Neuronal stem cell (in vitro differentiated cells): ENCODE data around the gene SVIP.
A peak's percentile ranks its signal among the peaks of the same experiment; 100 is the strongest.

Experiments used
- DNase-seq: peaks from one replicate; pipeline ENCODE4 v3.0.0-alpha.2; 2013; ENCODE audit warnings: low spot score
- H2AFZ ChIP-seq: one replicate; pipeline ENCODE4 v1.6.1; 2013; ENCODE audit warnings: mild to moderate bottlenecking, low read length, inconsistent platforms
- H2AK5ac ChIP-seq: 2 replicates; pipeline ENCODE4 v1.6.1; 2013; ENCODE audit warnings: low read depth, mild to moderate bottlenecking, inconsistent platforms, low read length, moderate library complexity, mixed read lengths
- H2BK120ac ChIP-seq: 2 replicates; pipeline ENCODE4 v1.6.1; 2013; ENCODE audit warnings: low read depth, mild to moderate bottlenecking, inconsistent platforms, low read length, moderate library complexity, mixed read lengths
- H2BK12ac ChIP-seq: one replicate; pipeline ENCODE4 v1.6.1; 2013; ENCODE audit warnings: low read length, inconsistent platforms
- H2BK15ac ChIP-seq: 2 replicates; pipeline ENCODE4 v1.6.1; 2013; ENCODE audit warnings: mild to moderate bottlenecking, low read length, inconsistent platforms, mixed read lengths
- H2BK5ac ChIP-seq: one replicate; pipeline ENCODE4 v1.6.1; 2013; ENCODE audit warnings: inconsistent platforms, mild to moderate bottlenecking, low read length, moderate library complexity
- H3K14ac ChIP-seq: one replicate; pipeline ENCODE4 v1.6.1; 2013; ENCODE audit warnings: low read length, inconsistent platforms
- H3K18ac ChIP-seq: 2 replicates; pipeline ENCODE4 v1.6.1; 2013; ENCODE audit warnings: low read length, inconsistent platforms
- H3K23ac ChIP-seq: 2 replicates; pipeline ENCODE4 v1.6.1; 2013; ENCODE audit warnings: low read depth, mild to moderate bottlenecking, mixed read lengths, low read length, inconsistent platforms; ENCODE audit not compliant: poor library complexity
- H3K27ac ChIP-seq: replicated peaks from 3 replicates; pipeline ENCODE4 v1.5.1; 2013; ENCODE audit warnings: low read length, inconsistent platforms
- H3K27me3 ChIP-seq, 3 experiments: 2 replicates each; pipeline ENCODE4 v1.6.1; 2013; ENCODE audit warnings: low read length in 3 of 3, mild to moderate bottlenecking in 2 of 3, inconsistent platforms in 1 of 3, low read depth in 1 of 3, mixed read lengths in 1 of 3, moderate library complexity in 1 of 3; ENCODE audit not compliant: control insufficient read depth in 3 of 3, insufficient read depth in 3 of 3
- H3K36me3 ChIP-seq, 2 donors: replicated peaks in 1 of 2; 2 replicates each; pipeline ENCODE4 v1.6.1; 2013; ENCODE audit warnings: low read length in 2 of 2; ENCODE audit not compliant: control insufficient read depth in 2 of 2, insufficient read depth in 2 of 2
- H3K4ac ChIP-seq: 2 replicates; pipeline ENCODE4 v1.6.1; 2013; ENCODE audit warnings: inconsistent platforms, mild to moderate bottlenecking, low read length, moderate library complexity
- H3K4me1 ChIP-seq, 2 donors: 1 replicate in 1 of 2; 2 replicates in 1 of 2; pipeline ENCODE4 v1.6.1; 2013; ENCODE audit warnings: low read length in 2 of 2, low read depth in 1 of 2; ENCODE audit not compliant: control insufficient read depth in 2 of 2, insufficient read depth in 1 of 2
- H3K4me2 ChIP-seq: one replicate; pipeline ENCODE4 v1.6.1; 2013; ENCODE audit warnings: mild to moderate bottlenecking, low read length, inconsistent platforms; ENCODE audit not compliant: insufficient read depth, poor library complexity, severe bottlenecking
- H3K4me3 ChIP-seq, 2 donors: 2 replicates each; pipeline ENCODE4 v1.5.1; 2013; ENCODE audit warnings: low read length in 2 of 2, mild to moderate bottlenecking in 2 of 2, inconsistent platforms in 1 of 2, moderate library complexity in 1 of 2
- H3K79me1 ChIP-seq: one replicate; pipeline ENCODE4 v1.6.1; 2013; ENCODE audit warnings: low read depth, mild to moderate bottlenecking, inconsistent platforms, low read length, moderate library complexity
- H3K9ac ChIP-seq: one replicate; pipeline ENCODE4 v1.6.1; 2013; ENCODE audit warnings: mild to moderate bottlenecking, low read depth, low read length, inconsistent platforms; ENCODE audit not compliant: poor library complexity
- H3K9me3 ChIP-seq, 2 donors: replicated peaks in 1 of 2; 2 replicates each; pipeline versions ENCODE3 to v1.6.1; 2013; ENCODE audit warnings: low read length in 2 of 2, mild to moderate bottlenecking in 2 of 2, inconsistent platforms in 1 of 2, low read depth in 1 of 2, mixed read lengths in 1 of 2, moderate library complexity in 1 of 2; ENCODE audit not compliant: control insufficient read depth in 2 of 2, insufficient read depth in 1 of 2
- H4K8ac ChIP-seq: one replicate; pipeline ENCODE4 v1.6.1; 2013; ENCODE audit warnings: low read depth, mild to moderate bottlenecking, inconsistent platforms, low read length, moderate library complexity
- H4K91ac ChIP-seq: one replicate; pipeline ENCODE4 v1.6.1; 2013; ENCODE audit warnings: low read length, low read depth, mild to moderate bottlenecking, inconsistent platforms; ENCODE audit not compliant: poor library complexity
- WGBS, 2 donors: extraction: QIAGEN DNeasy Blood & Tissue Kit; methylation state at CpG; one replicate each; pipeline ENCODE4 v1.1.7; 2013; ENCODE audit warnings: missing lambda C conversion rate in 2 of 2, mixed read lengths in 1 of 2; ENCODE audit not compliant: insufficient read length in 2 of 2, insufficient replicate concordance in 1 of 2; ENCODE audit errors: extremely low coverage in 2 of 2; 5-methylcytosine and 5-hydroxymethylcytosine counted together

The SVIP gene

DNA sequence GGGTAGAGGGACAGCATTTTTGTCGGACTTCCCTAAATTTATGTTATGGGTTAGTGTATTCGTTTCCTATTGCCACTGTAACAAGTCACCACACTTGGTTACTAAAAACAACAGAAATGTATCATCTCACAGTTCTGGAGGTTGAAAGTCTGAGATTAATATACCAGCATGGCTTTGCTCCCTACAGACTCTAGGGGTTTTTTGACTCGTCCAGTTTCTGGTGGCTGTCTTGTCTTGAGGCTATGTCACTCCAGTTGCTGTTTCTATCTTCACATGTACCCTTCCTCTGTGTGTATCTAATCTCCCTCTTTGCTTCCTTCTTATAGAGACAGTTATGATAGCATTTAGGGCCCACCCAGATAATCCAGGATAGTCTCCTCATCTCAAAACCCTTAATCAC lies 39.7 kb upstream of the SVIP start:
- no peak overlapping the region for H2BK5ac ChIP-seq
- no peak overlapping the region for H4K8ac ChIP-seq
- H3K79me1 ChIP-seq, result no peaks in the 10 kb centered on the region
- no peak overlapping the region for H3K23ac ChIP-seq
- no peaks in the 10 kb centered on the region for H3K36me3 ChIP-seq
- no peak overlapping the region for H3K9ac ChIP-seq
- no peak overlapping the region for H3K4me3 ChIP-seq
- no peak overlapping the region for H3K27ac ChIP-seq
- H3K18ac ChIP-seq, result no peak overlapping the region
- no peak overlapping the region for H2BK15ac ChIP-seq
- peaks cover 0 to 1% of the 10 kb centered on the region in 2 donors for H3K9me3 ChIP-seq
- no peak overlapping the region for H2AFZ ChIP-seq
- H3K4me1 ChIP-seq, result no peaks in the 10 kb centered on the region
- no peaks in the 10 kb centered on the region for H3K27me3 ChIP-seq
- no peak overlapping the region for H2BK120ac ChIP-seq
- no peak overlapping the region for H3K4ac ChIP-seq
- no peak overlapping the region for H4K91ac ChIP-seq
- H3K14ac ChIP-seq, result no peak overlapping the region
- no CpG with 5 or more reads among the region's 3 CpGs for WGBS, 2 donors
- no peak overlapping the region for H3K4me2 ChIP-seq
- no peak overlapping the region for H2BK12ac ChIP-seq
- no peak for DNase-seq
- no peak overlapping the region for H2AK5ac ChIP-seq

DNA sequence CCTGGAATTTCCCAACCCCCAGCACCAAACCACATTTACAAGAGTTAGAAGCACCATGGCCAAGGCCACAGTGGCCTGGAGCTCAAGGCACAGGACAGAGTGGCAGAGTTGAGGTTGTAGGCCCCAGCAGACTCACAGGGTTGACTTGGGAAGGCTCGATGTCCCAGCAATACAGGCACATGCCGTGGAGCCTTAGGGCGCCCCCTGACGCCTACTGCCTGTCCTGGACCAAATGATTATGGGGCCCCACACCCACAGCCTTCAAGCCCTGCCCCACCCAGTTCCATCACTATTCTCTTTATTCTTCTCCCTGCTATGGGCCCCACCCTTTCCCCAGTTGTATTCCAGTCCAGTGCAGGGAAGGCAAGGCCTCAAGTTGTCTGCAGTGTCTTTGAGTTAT lies 30.6 kb upstream of the SVIP start, which contains the start of gene CCDC179:
TSS of gene CCDC179 (minus strand) at position 234 of the 400 bp plus-strand sequence. CDS start at position 181, 53 bp downstream.
- DNase-seq, result no peak
- Histone ChIP-seq H3K27ac (no peak within 1 kb of the TSS), H2AFZ (no peak within 1 kb of the TSS), H3K4me1 (no peaks in the 10 kb centered on the region), H3K23ac (no peak within 1 kb of the TSS), H3K4me3 (no peak within 1 kb of the TSS), H3K79me1 (no peaks in the 10 kb centered on the region), H3K9ac (no peak within 1 kb of the TSS), H3K27me3 (no peaks in the 10 kb centered on the region), H3K4me2 (no peak within 1 kb of the TSS), H4K8ac (no peak within 1 kb of the TSS), H2BK5ac (no peak within 1 kb of the TSS), H2BK120ac (no peak within 1 kb of the TSS), H2BK15ac (no peak within 1 kb of the TSS), H3K18ac (peak within 1 kb of the TSS; percentile 16), H3K9me3 (no peaks in the 10 kb centered on the region), H2BK12ac (no peak within 1 kb of the TSS), H3K14ac (no peak within 1 kb of the TSS), H3K36me3 (no peaks in the 10 kb centered on the region), H2AK5ac (no peak within 1 kb of the TSS), H4K91ac (no peak within 1 kb of the TSS), H3K4ac (no peak within 1 kb of the TSS)
- WGBS, 2 donors, result no CpG with 5 or more reads among the region's 4 CpGs

GRCh38 chr11:22859756-22860155 lies 30.2 kb upstream of the SVIP start:
- Histone ChIP-seq H3K14ac (no peak overlapping the region), H3K9me3 (no peaks in the 10 kb centered on the region), H2BK120ac (no peak overlapping the region), H3K4me2 (no peak overlapping the region), H3K27me3 (no peaks in the 10 kb centered on the region), H3K4me3 (no peak overlapping the region), H3K27ac (no peak overlapping the region), H4K8ac (no peak overlapping the region), H2AK5ac (no peak overlapping the region), H4K91ac (no peak overlapping the region), H2BK5ac (no peak overlapping the region), H3K18ac (no peak overlapping the region), H3K36me3 (no peaks in the 10 kb centered on the region), H3K4me1 (no peaks in the 10 kb centered on the region), H2AFZ (no peak overlapping the region), H3K4ac (no peak overlapping the region), H3K79me1 (no peaks in the 10 kb centered on the region), H2BK15ac (no peak overlapping the region), H3K23ac (no peak overlapping the region), H3K9ac (no peak overlapping the region), H2BK12ac (no peak overlapping the region)
- WGBS, 2 donors, result no CpG with 5 or more reads among the region's 6 CpGs
- DNase-seq, result no peak

GRCh38 chr11:22851477-22851876 lies 21.9 kb upstream of the SVIP start:
- H2BK15ac ChIP-seq, result no peak overlapping the region
- no peak overlapping the region for H4K91ac ChIP-seq
- H3K4ac ChIP-seq, result no peak overlapping the region
- no peaks in the 10 kb centered on the region for H3K79me1 ChIP-seq
- DNase-seq, result no peak
- H3K36me3 ChIP-seq, result no peaks in the 10 kb centered on the region
- H3K4me3 ChIP-seq, result no peak overlapping the region
- no peaks in the 10 kb centered on the region for H3K27me3 ChIP-seq
- peaks cover 0 to 2% of the 10 kb centered on the region in 2 donors for H3K4me1 ChIP-seq
- H3K27ac ChIP-seq, result no peak overlapping the region
- H2AK5ac ChIP-seq, result no peak overlapping the region
- H3K9me3 ChIP-seq, result no peaks in the 10 kb centered on the region
- H4K8ac ChIP-seq, result no peak overlapping the region
- H2BK12ac ChIP-seq, result no peak overlapping the region
- no peak overlapping the region for H3K14ac ChIP-seq
- no peak overlapping the region for H3K4me2 ChIP-seq
- H3K23ac ChIP-seq, result no peak overlapping the region
- H2BK120ac ChIP-seq, result no peak overlapping the region
- H3K18ac ChIP-seq, result no peak overlapping the region
- no peak overlapping the region for H2AFZ ChIP-seq
- no peak overlapping the region for H2BK5ac ChIP-seq
- no peak overlapping the region for H3K9ac ChIP-seq
